Stimulated activated CD8-positive, alpha-beta memory T cell treated with anti-CD3 and anti-CD28 coated beads, Interleukin-12 subunit alpha, Interleukin-12 subunit beta, amount 100 ng/mL, for 1 hour (primary cell): ENCODE results near the gene ARHGAP45.
"Not testable (repeated sequence)": the region's sequence is repeated elsewhere in the genome, so short reads cannot be mapped to it uniquely, and the experiment has no call there.

Experiments used
- DNase-seq: peaks from one replicate; pipeline ENCODE4 v3.0.0-alpha.2; 2020; ENCODE audit warnings: low read depth

ARHGAP45 gene, protein sequence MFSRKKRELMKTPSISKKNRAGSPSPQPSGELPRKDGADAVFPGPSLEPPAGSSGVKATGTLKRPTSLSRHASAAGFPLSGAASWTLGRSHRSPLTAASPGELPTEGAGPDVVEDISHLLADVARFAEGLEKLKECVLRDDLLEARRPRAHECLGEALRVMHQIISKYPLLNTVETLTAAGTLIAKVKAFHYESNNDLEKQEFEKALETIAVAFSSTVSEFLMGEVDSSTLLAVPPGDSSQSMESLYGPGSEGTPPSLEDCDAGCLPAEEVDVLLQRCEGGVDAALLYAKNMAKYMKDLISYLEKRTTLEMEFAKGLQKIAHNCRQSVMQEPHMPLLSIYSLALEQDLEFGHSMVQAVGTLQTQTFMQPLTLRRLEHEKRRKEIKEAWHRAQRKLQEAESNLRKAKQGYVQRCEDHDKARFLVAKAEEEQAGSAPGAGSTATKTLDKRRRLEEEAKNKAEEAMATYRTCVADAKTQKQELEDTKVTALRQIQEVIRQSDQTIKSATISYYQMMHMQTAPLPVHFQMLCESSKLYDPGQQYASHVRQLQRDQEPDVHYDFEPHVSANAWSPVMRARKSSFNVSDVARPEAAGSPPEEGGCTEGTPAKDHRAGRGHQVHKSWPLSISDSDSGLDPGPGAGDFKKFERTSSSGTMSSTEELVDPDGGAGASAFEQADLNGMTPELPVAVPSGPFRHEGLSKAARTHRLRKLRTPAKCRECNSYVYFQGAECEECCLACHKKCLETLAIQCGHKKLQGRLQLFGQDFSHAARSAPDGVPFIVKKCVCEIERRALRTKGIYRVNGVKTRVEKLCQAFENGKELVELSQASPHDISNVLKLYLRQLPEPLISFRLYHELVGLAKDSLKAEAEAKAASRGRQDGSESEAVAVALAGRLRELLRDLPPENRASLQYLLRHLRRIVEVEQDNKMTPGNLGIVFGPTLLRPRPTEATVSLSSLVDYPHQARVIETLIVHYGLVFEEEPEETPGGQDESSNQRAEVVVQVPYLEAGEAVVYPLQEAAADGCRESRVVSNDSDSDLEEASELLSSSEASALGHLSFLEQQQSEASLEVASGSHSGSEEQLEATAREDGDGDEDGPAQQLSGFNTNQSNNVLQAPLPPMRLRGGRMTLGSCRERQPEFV

GRCh38 chr19:1066748-1067340 lies at the start of gene ARHGAP45:
ARHGAP45 (plus strand) TSS chr19:1067167; CDS start chr19:1067406, 239 bp downstream.
- peak; percentile 63 for DNase-seq

DNA sequence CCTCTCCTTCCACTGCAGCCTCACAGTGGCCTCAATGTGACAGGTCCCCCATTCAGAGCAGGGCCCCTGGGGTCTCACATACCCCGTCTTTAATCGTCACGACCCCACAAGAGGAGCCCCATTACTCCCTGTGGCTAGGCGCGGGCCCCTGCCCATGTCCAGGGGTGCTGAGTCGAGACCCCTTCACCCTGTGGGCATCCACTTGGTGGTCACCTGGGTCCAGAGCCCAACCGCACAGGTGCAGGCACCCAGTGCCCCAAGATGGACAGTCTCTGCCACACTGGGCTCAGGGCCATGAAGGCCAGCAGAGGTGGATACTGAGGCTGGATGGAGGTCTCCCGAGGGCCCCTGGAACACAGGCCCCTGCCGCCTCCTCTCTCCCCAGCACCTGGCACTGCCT lies 49.1 kb upstream of the ARHGAP45 start:
- no peak for DNase-seq

DNA sequence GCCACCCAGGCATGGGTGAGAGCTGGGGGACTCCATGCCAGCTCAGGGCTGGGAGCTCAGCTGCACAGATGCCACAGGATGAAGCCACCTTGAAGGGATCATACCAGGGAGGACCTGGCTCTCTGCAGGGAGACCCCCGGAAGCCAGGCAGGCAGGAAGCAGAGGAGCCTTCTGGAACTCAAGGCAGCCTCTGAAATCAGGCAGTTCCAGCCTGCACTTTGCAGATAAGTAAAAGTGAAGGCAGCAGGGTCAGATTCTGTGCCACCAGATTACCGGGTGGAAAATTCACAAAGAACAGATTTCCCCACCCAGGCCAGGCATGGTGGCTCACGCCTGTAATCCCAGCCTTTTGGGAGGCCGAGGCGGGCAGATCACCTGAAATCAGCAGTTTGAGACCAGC lies 48.6 kb upstream of the ARHGAP45 start:
- DNase-seq: no peak

DNA sequence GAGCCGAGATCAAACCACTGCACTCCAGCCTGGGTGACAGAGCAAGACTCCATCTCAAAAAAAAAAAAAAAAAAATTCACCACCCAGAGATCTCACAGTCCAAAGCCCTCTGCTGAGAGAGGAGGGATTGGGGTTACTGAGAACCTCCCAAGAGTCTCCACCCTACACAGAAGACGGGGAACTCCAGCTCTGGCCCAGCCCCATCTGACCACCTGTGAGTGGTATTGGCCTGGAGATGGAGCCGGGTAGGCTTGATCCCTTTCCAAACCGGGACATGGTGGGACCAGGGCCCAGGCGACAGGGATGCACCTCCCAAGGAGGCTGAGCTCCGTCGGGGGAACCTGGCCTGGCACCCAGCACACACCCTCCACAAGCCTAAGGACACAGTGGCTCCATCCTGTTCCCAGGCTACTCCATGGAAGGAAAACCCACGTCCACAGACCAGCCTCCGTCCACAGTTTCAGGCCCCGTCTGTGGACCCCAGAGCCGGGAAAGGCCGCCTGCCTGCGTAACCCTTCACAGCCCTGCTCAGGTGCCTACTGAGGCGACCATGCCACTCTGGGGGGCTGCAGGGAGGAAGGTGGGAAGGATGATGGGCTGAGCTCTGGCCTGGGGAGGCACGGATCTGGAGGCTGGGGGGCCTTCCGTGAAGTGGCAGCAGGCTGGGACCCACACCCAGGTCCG lies 47.9 kb upstream of the ARHGAP45 start:
- DNase-seq: no peak

DNA sequence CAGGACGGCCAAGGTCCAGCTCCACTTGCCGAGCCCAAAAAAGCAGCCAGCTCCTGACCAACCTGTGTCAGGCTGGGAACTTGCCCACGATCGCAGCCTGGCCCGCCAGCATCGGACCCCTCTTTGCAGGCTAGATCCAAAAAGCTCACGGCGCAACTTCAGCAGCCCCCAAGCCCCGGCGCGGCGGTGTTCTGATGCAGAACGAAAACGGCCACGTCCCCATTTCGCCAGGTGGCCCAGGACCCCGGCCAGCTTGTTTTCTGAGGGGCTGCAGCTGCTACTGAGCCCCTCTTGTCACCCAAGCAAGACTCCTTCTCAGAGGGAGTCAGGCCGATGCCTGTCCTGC lies 47.4 kb upstream of the ARHGAP45 start:
- DNase-seq: no peak

DNA sequence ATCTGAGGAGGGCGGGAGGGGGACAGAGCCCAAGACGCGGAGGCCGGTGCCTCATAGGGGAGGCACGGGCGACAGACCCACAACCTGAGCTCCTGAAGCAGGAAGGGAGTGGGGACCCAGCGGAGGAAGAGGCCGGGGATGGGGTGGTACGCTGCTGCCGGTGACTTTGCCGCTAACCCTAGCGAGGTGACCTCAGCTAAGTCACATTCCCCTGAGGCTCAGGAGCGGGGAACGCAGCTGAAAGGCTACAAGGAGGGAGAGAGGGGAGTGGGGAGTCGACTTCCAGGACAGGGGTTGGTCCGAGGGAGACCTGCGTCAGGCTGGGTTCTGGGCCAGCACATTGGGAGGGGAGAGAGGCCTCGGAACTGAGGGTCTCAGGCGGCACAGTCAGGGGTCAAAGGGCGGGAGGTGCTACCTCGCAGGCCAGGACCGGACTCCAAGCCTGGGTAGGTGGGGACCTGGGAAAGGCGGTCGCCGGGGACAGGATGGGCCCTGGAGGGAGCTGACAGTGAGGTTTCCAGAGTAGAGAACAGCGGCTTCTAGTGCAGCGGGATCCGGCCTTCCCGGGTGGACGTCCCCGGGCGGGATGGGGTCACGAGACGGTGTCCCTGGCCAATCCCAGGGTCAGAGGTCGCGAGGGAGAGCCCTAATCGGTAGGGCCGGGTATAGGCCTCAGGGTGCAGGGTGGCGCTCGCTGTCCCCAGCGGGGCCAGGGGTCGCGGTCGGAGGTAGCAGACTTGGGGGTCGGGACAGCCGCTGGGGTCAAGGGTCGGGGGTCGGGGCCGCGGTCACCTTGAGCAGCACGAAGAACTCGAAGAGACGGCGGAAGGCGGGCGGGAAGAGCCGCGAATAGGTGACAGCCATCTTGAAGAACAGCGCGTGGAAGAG lies 46.7 kb upstream of the ARHGAP45 start:
- DNase-seq: no peak

DNA sequence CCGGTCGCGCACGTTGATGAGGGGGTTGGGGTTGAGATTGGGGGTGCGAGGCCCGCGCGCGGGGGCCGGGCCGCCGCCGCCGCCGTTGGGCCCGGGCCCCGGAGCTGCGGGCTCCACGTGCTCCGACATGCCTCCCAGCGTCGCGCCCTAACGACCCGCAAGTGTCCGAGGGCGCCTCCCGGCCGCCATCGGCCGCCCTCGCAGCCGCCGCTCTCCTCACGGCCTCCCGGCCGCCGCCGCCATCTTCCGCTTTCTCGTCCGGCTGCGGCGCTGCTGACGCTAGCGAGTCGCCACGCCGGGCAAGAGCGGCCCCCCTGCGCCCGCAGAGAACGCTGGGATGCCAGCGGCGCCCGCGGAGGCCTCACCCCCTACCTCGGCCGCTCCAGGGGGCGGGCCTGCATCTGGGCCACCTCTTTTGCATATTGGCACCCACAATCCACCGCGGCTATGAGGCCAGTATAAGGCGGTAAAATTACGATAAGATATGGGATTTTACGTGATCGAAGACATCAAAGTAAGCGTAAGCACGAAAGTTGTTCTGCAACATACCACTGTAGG lies 46.0 kb upstream of the ARHGAP45 start, which contains the start of gene TMEM259:
TSS of gene TMEM259 (minus strand) at position 256 of the 558 bp plus-strand sequence. CDS start at position 129, 127 bp downstream.
- DNase-seq: peak; percentile 96

DNA sequence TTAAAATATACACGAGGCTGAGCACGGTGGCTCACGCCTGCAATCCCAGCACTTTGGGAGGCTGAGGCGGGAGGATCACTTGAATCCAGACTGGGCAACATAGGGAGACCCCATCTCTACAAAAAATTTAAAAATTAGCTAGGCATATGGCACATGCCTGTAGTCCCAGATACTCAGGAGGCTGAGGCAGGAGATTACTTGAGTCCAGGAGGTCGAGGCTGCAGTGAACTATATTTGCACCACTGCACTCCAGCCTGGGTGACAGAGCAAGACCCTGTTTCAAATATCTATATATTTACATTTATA lies 43.1 kb upstream of the ARHGAP45 start:
- not testable (repeated sequence) for DNase-seq

GRCh38 chr19:1025080-1025479 lies 41.9 kb upstream of the ARHGAP45 start:
- not testable (repeated sequence) for DNase-seq

GRCh38 chr19:1025960-1026782 lies 40.8 kb upstream of the ARHGAP45 start, which contains the start of gene CNN2:
CNN2 (plus strand) TSS chr19:1026608; CDS start chr19:1026662, 54 bp downstream.
- peak; percentile 50 for DNase-seq

DNA sequence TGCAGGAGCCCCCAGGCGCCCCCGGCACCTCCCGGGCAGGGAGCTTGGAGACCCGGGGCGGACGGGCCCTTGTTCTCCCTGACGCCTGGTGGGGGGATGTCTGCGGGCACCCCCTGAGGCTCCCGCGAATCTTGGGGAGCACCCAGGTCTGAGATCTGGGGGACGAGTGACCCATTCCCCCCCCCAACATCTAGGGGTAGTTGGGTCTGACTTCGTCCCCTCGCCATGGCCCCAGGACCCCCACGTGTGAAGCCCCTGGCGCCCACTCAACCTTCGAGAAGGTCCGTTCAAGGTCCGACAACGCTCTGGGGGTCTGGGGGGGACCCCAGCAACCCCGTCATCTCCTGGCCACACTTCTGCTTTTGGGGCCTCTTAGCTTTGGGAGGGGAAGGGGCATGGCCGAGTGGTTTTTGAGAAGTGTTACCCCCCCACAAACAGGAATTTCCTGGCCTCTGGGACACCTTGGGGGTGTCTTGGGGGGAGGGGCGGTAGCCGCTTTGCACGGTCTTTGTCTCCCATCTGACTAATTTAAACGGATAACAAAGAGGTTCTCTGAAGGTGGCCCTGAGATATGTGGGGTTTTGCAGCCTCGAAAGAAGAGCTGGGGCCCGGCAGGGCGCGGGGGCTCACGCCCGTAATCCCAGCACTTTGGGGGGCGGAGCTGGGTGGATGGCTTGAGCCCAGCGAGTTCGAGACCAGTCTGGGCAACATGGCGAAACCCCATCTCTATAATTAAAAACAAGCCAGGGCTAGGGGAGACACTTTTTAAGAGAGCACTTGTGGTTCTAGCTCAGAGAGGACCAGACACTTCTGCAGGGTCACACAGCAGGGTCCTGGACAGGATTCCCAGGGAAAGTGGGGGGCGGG lies 40.0 kb upstream of the ARHGAP45 start:
- no peak for DNase-seq

- DNase-seq: no peak
These were observed 39.3 kb upstream of the ARHGAP45 start for GRCh38 chr19:1027650-1028061.

- no peak for DNase-seq
These were observed 38.7 kb upstream of the ARHGAP45 start for GRCh38 chr19:1028062-1028926.

DNA sequence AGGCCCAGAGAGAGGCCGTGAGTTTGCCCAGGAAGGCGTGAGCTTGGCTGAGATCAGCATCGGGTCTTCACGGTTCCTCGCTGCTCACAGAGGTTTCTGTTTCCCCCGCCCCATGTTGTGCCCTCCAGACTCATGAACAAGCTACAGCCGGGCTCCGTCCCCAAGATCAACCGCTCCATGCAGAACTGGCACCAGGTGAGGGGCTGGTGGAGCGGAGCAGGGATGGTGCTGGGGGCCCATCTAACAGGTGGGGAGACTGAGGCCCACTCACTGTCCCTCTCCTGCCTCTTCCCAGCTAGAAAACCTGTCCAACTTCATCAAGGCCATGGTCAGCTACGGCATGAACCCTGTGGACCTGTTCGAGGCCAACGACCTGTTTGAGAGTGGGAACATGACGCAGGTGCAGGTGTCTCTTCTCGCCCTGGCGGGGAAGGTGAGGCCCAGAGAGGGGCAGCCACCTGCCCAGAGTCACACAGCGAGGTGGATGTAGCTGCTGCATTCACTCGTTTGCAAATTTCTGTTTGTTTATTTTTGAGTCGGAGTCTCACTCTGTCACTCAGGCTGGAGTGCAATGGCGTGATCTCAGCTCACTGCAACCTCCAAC lies 34.6 kb upstream of the ARHGAP45 start:
- no peak for DNase-seq

DNA sequence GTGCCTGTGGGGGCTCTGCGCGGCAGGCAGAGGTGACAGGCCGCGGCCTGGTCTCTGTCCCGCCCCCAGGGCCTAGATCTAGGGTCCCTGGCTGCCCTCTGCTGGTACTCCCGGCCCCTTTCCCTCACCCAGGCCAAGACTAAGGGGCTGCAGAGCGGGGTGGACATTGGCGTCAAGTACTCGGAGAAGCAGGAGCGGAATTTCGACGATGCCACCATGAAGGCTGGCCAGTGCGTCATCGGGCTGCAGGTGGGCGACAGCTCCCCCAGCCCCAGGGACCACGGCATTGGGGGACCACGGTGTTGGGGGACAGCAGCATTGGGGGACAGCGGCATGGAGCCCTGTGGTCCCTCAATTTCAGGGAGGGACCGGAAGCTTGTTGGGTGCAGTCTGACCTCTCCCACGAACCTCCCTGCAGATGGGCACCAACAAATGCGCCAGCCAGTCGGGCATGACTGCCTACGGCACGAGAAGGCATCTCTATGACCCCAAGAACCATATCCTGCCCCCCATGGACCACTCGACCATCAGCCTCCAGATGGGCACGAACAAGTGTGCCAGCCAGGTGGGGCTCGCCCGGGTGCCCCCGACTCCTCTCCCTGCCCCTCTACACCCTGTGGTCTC lies 30.9 kb upstream of the ARHGAP45 start:
- DNase-seq: no peak

GRCh38 chr19:1037621-1038064 lies 29.3 kb upstream of the ARHGAP45 start:
- DNase-seq: no peak
